SU-DHL-6 (cell line): ENCODE results near the gene AP2A2.

ENCODE experiments used
- CTCF ChIP-seq: fragments of 200-600 bp; sonication (generic); IDR thresholded peaks from one replicate; pipeline ENCODE4 v1.5.1; 2017; ENCODE audit warnings: antibody characterized with exemption, mild to moderate bottlenecking, low read length, moderate library complexity; ENCODE audit not compliant: insufficient read depth, poor library complexity, severe bottlenecking
- EZH2phosphoT487 ChIP-seq: fragments of 200-600 bp; sonication (generic), shearing (Covaris generic); conservative IDR thresholded peaks from 2 replicates; pipeline ENCODE4 v1.6.1; 2018; ENCODE audit warnings: mild to moderate bottlenecking, antibody characterized with exemption, low read length, moderate library complexity, mixed read lengths

- TF ChIP-seq CTCF (no peak), EZH2phosphoT487 (no peak)
Measured at GRCh38 chr11:991711-992307, 66.1 kb downstream of the AP2A2 start.
